HG03558 (cell line): ENCODE data around the gene HES2.
"Not testable (repeated sequence)": the region's sequence is repeated elsewhere in the genome, so short reads cannot be mapped to it uniquely, and the experiment has no call there.

Experiments
- ATAC-seq: cut with Tn5 transposase; IDR thresholded peaks from one replicate; pipeline ENCODE4 v1.9.1; 2021; ENCODE audit warnings: moderate number of reproducible peaks; ENCODE audit not compliant: unreplicated experiment; ENCODE audit errors: extremely low read depth

Gene HES2

GRCh38 chr1:6454856-6455751 is 35.4 kb upstream of the HES2 start:
- no peak for ATAC-seq

- not testable (repeated sequence) for ATAC-seq
Measured at GRCh38 chr1:6453895-6454855, 34.5 kb upstream of the HES2 start.

- ATAC-seq: no peak
Measured at GRCh38 chr1:6450943-6451373, 31.2 kb upstream of the HES2 start.

GRCh38 chr1:6450486-6450885 is 30.8 kb upstream of the HES2 start:
- ATAC-seq: not testable (repeated sequence)

- no peak for ATAC-seq
Measured at GRCh38 chr1:6450005-6450450, 30.3 kb upstream of the HES2 start.

- no peak for ATAC-seq
Measured at GRCh38 chr1:6448749-6449631, 29.3 kb upstream of the HES2 start.

- ATAC-seq: no peak
Measured at GRCh38 chr1:6447818-6448748, 28.4 kb upstream of the HES2 start.

GRCh38 chr1:6447016-6447817 is 27.5 kb upstream of the HES2 start:
- no peak for ATAC-seq

- ATAC-seq: no peak
Measured at GRCh38 chr1:6446665-6447015, 26.9 kb upstream of the HES2 start.

GRCh38 chr1:6445929-6446328 is 26.2 kb upstream of the HES2 start:
- ATAC-seq: not testable (repeated sequence)

GRCh38 chr1:6445062-6445763 is 25.5 kb upstream of the HES2 start:
- no peak for ATAC-seq

- no peak for ATAC-seq
Measured at GRCh38 chr1:6444377-6444776, 24.7 kb upstream of the HES2 start.

- no peak for ATAC-seq
Measured at GRCh38 chr1:6443339-6444115, 23.8 kb upstream of the HES2 start.

GRCh38 chr1:6441586-6441985 is 21.9 kb upstream of the HES2 start:
- no peak for ATAC-seq

- ATAC-seq: no peak
Measured at GRCh38 chr1:6440198-6441126, 20.7 kb upstream of the HES2 start.

GRCh38 chr1:6438047-6438525 is 18.4 kb upstream of the HES2 start:
- ATAC-seq: no peak
